Mesendoderm (in vitro differentiated cells): Measurements from ENCODE around the gene AP5Z1. TPM values are rescaled to one million over a fixed set of nuclear protein-coding genes. Genes with fewer than 3 reads are reported as not detected.

Source experiments
- DNase-seq: peaks from one replicate; pipeline ENCODE4 v3.0.0; 2013
- H2AK5ac ChIP-seq: 2 replicates; pipeline ENCODE4 v1.6.1; 2013; ENCODE audit warnings: low read length, inconsistent platforms
- H2BK120ac ChIP-seq: 2 replicates; pipeline ENCODE4 v1.6.1; 2013; ENCODE audit warnings: low read depth, mild to moderate bottlenecking, low read length, moderate library complexity, mixed read lengths
- H2BK15ac ChIP-seq: replicated peaks from 2 replicates; pipeline ENCODE4 v1.6.1; 2013; ENCODE audit warnings: low read depth, mild to moderate bottlenecking, moderate library complexity
- H2BK5ac ChIP-seq: 2 replicates; pipeline ENCODE4 v1.6.1; 2013; ENCODE audit warnings: low read length, inconsistent platforms
- H3K18ac ChIP-seq: 2 replicates; pipeline ENCODE4 v1.6.1; 2013; ENCODE audit warnings: mild to moderate bottlenecking, low read length, mixed read lengths
- H3K23ac ChIP-seq: one replicate; pipeline ENCODE4 v1.6.1; 2013; ENCODE audit warnings: low read length
- H3K27ac ChIP-seq: 2 replicates; pipeline ENCODE4 v1.5.1; 2013; ENCODE audit warnings: low read depth, mild to moderate bottlenecking, inconsistent platforms, low read length, moderate library complexity
- H3K27me3 ChIP-seq: 2 replicates; pipeline ENCODE4 v1.6.1; 2013; ENCODE audit warnings: low read length, control low read depth, mild to moderate bottlenecking, inconsistent platforms; ENCODE audit not compliant: insufficient read depth, poor library complexity
- H3K36me3 ChIP-seq: 2 replicates; pipeline ENCODE4 v1.6.1; 2013; ENCODE audit warnings: low read length, inconsistent platforms; ENCODE audit not compliant: control insufficient read depth, insufficient read depth
- H3K4ac ChIP-seq: one replicate; pipeline ENCODE4 v1.6.1; 2013; ENCODE audit warnings: low read depth, mild to moderate bottlenecking, low read length, moderate library complexity
- H3K4me1 ChIP-seq: 2 replicates; pipeline ENCODE4 v1.6.1; 2013; ENCODE audit warnings: low read depth, low read length, inconsistent platforms; ENCODE audit not compliant: control insufficient read depth
- H3K4me2 ChIP-seq: 2 replicates; pipeline ENCODE4 v1.6.1; 2013; ENCODE audit warnings: low read length
- H3K4me3 ChIP-seq: 2 replicates; pipeline ENCODE4 v1.5.1; 2013; ENCODE audit warnings: mild to moderate bottlenecking, low read length
- H3K56ac ChIP-seq: one replicate; pipeline ENCODE4 v1.6.1; 2013; ENCODE audit warnings: low read length
- H3K79me1 ChIP-seq: 2 replicates; pipeline ENCODE4 v1.6.1; 2013; ENCODE audit warnings: low read length, inconsistent platforms
- H3K79me2 ChIP-seq: 2 replicates; pipeline ENCODE4 v1.6.1; 2013; ENCODE audit warnings: mild to moderate bottlenecking, low read length; ENCODE audit not compliant: control insufficient read depth, insufficient read depth
- H3K9ac ChIP-seq: 2 replicates; pipeline ENCODE4 v1.6.1; 2013; ENCODE audit warnings: low read length, inconsistent platforms
- H4K5ac ChIP-seq: one replicate; pipeline ENCODE4 v1.6.1; 2013; ENCODE audit warnings: low read length
- H4K8ac ChIP-seq: one replicate; pipeline ENCODE4 v1.6.1; 2013; ENCODE audit warnings: low read depth, mild to moderate bottlenecking, control low read depth, low read length, moderate library complexity
- WGBS: extraction: QIAGEN DNeasy Blood & Tissue Kit; methylation state at CpG from one replicate; pipeline ENCODE4 v1.1.7; 2013; ENCODE audit warnings: low lambda C conversion rate, missing lambda C conversion rate; ENCODE audit not compliant: insufficient coverage; ENCODE audit errors: extremely low coverage; 5-methylcytosine and 5-hydroxymethylcytosine counted together
- small RNA-seq: library from polyadenylated mRNA; stranded (forward); fragments of <200 nt; extraction: miRNeasy Mini kit (QIAGEN cat#:217004); gene quantifications from one replicate; pipeline ENCODE3, GENCODE V24; 2013; ENCODE audit not compliant: insufficient read depth

AP5Z1 gene

GRCh38 chr7:4838626-4839334 lies 63.4 kb downstream of the AP5Z1 start:
- Histone ChIP-seq H3K36me3 (no peaks in the 10 kb centered on the region), H3K4ac (no peak overlapping the region), H3K79me2 (no peaks in the 10 kb centered on the region), H3K4me2 (no peak overlapping the region), H3K4me1 (no peaks in the 10 kb centered on the region), H3K23ac (no peak overlapping the region), H3K27ac (no peak overlapping the region), H2BK120ac (no peak overlapping the region), H3K18ac (no peak overlapping the region), H4K5ac (no peak overlapping the region), H3K56ac (no peak overlapping the region), H2BK5ac (no peak overlapping the region), H2BK15ac (no peak overlapping the region), H3K9ac (no peak overlapping the region), H3K79me1 (peaks cover 2% of the 10 kb centered on the region), H3K4me3 (no peak overlapping the region), H3K27me3 (no peaks in the 10 kb centered on the region), H2AK5ac (no peak overlapping the region), H4K8ac (no peak overlapping the region)
- no peak for DNase-seq
- no CpG with 5 or more reads among the region's 21 CpGs for WGBS

- Histone ChIP-seq H3K23ac (no peak overlapping the region), H3K4me2 (no peak overlapping the region), H2BK120ac (no peak overlapping the region), H2AK5ac (no peak overlapping the region), H3K4ac (no peak overlapping the region), H2BK15ac (no peak overlapping the region), H3K36me3 (no peaks in the 10 kb centered on the region), H3K18ac (no peak overlapping the region), H3K27ac (no peak overlapping the region), H2BK5ac (no peak overlapping the region), H3K4me3 (no peak overlapping the region), H3K9ac (no peak overlapping the region), H4K8ac (no peak overlapping the region), H3K56ac (no peak overlapping the region), H4K5ac (no peak overlapping the region), H3K4me1 (no peaks in the 10 kb centered on the region), H3K79me1 (peaks cover 2% of the 10 kb centered on the region), H3K27me3 (no peaks in the 10 kb centered on the region), H3K79me2 (no peaks in the 10 kb centered on the region)
- WGBS = no CpG with 5 or more reads among the region's 16 CpGs
- DNase-seq = no peak
These were observed 64.7 kb downstream of the AP5Z1 start for GRCh38 chr7:4840079-4840501.

Small RNA genes lying within 50 kb of the gene (small RNA-seq; reads per million reads assigned to genes)
- not detected for gene MIR4656
- gene RF00019 = not detected
